Measurements from ENCODE around the gene FGR. TPM values are rescaled to one million over a fixed set of nuclear protein-coding genes. Genes with fewer than 3 reads are reported as not detected.
"Not testable (repeated sequence)": the region's sequence is repeated elsewhere in the genome, so short reads cannot be mapped to it uniquely, and the experiment has no call there.

FGR gene
- total RNA-seq, 1 experiment from 2014 or later = not detected

DNA sequence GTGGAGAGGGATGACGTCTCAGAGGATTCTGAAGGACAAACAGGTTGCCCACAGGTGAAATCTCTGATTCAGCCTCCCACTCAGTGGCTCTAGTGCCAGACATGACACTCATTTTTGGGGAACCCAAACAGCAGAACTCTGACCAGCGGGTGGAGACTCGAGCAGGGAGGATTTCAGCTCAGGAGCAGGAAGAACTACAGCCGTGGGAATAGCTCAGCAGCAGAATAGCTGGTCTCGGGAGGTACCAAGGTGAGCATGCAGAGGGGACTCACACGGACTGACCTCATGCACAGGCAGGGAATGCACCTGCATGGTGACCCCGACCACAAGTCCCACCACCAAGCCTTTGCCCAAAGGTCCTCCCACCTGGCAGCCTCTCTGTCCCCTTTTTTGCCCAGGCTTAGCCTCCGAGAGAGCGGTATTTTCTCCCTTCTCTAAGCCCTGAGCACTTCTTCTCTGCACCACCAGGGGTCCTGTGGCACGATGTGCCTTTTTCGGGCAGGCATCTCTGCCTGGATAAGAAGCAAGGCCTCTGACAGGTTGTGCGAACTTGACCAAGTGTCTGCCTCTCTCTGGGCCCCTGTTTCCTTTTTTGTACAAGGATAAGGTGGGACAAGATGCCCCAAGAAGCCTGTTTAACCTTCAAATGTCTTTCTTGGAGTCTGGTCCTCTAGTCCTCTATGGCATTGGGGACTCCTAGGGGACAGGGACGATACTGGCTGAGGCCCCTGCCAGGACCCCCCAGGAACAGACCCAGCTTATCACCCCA lies 8.8 kb upstream of the FGR start:
- in situ Hi-C loops (cut with HindIII; ENCODE audit: low pct_unique_long_range_greater_than_20kb, low sequenced_read_pairs) = no loop called here
- DNase-seq (ENCODE audit: low read depth) = no peak

DNA sequence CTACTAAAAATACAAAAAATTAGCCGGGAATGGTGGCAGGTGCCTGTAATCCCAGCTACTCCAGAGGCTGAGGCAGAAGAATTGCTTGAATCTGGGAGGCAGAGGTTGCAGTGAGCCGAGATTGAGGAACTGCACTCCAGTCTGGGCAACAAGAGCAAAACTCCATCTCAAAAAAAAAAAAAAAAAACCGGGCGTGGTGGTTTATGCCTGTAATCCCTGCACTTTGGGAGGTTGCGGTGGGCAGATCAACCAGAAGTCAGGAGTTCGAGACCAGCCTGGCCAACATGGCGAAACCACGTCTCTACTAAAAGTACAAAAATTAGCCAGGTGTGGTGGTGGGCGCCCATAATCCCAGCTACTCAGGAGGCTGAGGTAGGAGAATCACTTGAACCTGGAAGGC lies 5.5 kb upstream of the FGR start:
- DNase-seq (ENCODE audit: low read depth); in situ Hi-C loops (cut with HindIII; ENCODE audit: low pct_unique_long_range_greater_than_20kb, low sequenced_read_pairs): not testable (repeated sequence)

DNA sequence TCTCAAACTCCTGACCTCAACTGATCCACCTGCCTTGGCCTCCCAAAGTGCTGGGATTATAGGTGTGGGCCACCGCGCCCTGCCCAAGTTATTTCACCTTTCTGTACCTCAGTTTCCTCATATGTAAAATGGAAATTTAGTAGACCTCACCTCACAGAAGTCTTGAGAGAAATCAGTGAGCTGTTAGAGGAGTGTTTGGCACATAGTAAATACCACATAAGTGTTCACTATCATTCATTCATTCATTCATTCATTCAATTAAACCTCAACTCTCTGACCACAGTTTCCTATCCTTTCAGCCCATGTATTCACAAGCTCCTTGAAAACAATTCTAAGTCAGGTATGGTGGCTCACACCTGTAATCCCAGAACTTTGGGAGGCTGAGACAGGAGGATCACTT lies 3.8 kb upstream of the FGR start:
- in situ Hi-C loops (cut with HindIII; ENCODE audit: low pct_unique_long_range_greater_than_20kb, low sequenced_read_pairs) = no loop called here
- DNase-seq (ENCODE audit: low read depth) = no peak

DNA sequence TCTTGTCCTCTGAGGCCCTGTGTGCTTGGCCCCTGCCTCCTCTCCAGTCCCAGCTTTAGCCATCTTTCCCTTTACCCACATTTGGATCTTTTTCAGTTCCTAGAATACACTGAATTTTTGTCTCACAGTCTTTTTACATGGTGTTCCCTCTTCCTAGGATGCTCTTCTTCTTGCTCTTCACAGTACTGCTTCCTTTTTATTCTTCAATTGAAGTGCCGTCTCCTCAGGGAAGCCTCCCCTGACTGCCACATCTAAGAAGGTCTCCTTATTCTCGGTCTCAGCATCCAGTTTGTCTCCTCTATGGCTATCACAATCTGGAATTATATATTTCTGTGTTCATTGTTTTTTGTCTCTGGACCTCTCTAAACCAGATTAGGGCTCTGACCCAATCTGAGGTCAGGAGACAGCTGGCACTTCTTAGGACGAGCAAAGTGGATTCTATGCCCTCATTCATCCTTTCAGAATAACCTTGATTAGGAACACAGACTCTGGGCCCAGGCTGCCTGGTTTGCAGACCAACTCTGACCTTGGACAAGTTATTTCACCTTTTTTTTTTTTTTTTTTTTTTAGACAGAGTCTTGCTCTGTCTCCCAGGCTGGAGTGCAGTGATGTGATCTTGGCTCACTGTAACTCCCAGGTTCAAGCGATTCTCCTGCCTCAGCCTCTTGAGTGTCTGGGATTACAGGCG lies 3.2 kb upstream of the FGR start:
- no peak for DNase-seq (ENCODE audit: low read depth)
- in situ Hi-C loops (cut with HindIII; ENCODE audit: low pct_unique_long_range_greater_than_20kb, low sequenced_read_pairs) = no loop called here

DNA sequence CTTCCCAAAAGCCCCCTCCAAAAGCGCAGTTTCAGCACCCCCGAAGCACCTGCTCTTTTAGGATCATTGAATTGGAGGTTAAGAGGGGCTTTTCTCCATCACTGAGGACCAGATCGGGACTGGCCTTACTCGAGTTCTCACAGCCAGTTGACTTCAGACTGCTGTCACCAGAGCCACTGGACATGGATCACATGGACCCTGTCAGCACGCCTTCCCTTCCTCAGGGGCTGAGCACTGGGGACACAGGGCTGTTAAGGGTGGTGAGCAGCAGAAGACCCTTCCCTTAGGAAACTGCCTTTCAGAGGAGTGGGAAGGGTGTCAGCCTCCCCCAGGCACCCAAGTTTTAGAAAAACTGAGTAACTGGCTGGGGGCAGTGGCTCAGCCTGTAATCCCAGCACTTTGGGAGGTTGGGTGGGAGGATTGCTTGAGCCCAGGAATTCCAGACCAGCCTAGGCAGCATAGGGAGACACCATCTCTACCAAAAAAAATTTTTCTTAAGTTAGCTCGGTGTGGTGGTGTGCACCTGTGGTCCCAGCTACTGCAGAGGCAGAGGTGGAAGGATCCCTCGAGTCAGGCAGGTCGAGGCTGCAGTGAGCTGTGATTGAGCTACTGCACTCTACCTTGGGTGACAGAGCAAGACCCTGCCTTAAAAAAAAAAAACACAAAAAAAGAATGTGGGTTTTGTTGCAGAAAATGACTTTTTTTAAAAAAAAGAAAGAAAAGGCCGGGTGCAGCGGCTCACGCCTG lies 584 bp upstream of the FGR start:
- no peak for DNase-seq (ENCODE audit: low read depth)
- in situ Hi-C loops (cut with HindIII; ENCODE audit: low pct_unique_long_range_greater_than_20kb, low sequenced_read_pairs) = no loop called here

DNA sequence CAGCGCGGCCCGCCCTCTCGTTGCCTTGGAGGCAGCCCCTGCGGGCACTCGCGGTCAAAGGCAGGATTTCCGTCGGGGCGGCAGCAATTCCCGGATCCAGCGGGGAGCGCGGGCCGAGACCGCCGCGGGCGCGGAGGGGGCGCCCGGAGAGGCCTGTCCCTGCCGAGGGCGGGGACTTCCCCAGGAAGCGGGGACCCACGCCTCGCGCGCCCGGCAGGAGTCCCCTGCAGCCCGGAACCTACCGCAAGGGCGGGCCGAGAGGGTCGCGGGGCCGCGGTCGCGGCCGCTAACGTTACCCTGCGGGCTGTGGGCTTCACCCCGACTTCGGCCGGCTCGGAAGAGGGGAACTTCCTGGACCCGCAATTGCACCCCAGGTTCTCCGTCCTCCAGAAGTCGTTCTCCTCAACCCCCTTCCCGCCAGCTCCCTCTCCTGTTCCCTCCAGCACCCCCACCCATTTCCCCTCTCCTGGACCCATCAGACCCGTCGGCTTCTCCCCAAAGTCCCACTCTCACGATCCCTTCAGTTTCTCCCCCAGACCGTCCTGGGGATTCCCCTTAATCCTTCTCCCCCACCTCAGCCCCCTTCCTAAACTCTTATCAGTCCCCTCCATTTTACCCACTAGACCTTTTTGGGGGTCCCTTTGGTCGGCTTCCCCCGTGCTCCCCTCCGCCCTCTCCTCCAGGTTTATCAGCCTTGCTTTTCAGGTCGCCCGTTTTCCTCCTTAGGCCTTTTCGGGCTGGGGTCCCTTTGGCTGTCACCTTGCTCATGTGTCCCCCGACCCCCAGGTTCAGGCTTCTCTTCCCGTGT lies 604 bp downstream of the FGR start:
- no peak for DNase-seq (ENCODE audit: low read depth)
- in situ Hi-C loops (cut with HindIII; ENCODE audit: low pct_unique_long_range_greater_than_20kb, low sequenced_read_pairs) = no loop called here

DNA sequence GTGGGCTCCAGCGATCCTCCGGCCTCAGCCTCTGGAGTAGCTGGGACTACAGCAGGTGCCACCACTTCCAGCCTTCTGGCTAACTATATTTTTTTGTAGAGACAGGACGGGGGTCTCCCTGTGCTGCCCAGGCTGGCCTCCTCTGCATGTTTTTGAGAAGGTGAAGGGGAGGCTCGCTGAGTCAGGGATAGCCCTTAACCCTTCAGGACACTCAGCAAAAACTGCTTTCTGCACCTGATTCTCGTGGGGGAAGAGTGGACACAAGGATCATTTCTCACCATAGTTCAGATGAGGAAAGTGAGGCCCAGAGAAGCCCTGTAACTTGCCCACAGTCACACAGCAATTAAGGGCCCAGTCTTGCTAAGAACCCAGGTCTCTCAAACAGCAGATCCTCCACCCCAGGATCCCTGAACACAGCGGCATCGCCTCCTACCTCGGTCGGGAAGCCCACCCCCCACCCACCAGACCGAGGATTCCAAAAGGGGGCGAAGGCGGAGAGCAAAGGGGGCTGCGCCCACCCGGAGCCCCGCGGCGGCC lies 1.3 kb downstream of the FGR start:
- DNase-seq (ENCODE audit: low read depth) = no peak

DNA sequence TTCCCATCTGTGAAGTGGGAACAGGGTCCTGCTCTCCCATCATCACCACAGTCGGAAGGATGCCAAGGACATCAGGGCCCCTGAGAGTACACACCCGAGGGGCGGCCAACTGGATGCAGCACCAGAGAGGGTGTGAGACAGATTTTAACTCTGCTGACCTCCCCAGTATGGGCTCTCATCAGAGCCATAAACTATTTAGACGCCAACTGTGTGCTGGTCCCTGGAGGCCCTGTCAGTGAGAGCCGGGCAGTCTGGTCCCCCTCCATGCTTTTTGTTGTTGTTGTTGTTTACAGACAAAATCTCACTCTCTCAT lies 1.7 kb downstream of the FGR start:
- DNase-seq (ENCODE audit: low read depth) = no peak

More for the DNA sequence above, 1.3 kb downstream of the FGR start:
- in situ Hi-C loops (cut with HindIII; ENCODE audit: low pct_unique_long_range_greater_than_20kb, low sequenced_read_pairs) = no loop called here

DNA sequence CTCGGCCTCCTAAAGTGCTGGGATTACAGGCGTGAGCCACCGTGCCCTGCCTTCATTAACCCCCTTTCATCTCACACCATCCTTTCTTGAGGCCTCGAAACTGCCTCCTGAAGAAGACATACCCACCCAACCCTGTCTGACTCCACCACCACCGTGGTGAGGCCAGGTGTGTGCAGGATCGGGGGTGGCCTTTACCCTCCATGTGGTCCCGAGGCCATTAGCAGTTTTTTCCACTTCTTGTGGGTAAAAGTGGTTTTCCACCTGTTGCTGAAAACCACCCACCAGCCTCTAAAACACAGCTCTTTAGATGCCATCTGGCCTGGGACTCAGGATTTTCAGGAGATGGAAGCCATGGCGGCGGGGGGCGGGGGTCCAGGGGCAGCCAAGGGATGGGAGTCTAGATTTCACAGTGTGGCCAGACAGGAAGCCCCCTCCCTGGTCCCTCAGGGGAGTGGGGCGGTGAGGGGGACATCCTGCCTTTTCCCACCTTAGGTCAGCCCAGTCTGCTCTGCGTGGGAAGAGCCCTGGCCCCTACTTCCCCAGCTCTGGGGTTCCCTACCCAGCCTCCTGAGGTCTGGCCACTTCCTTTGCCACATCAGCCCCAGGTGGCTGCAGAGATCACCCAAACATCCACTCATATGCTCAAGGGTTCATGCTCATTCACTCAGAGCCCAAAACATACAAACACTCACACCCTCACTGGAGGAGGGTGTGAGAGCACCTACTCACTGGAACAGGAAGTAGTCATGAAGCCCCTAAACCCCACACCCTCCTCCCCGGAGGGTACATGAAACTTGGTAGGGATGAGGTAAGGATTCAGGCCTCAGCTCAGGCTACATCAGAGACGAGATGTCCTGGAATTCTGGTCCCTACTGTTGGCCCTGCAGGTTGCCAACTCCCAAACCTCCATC lies 2.3 kb downstream of the FGR start:
- DNase-seq (ENCODE audit: low read depth) = no peak
- in situ Hi-C loops (cut with HindIII; ENCODE audit: low pct_unique_long_range_greater_than_20kb, low sequenced_read_pairs) = no loop called here

More for the DNA sequence above, 1.7 kb downstream of the FGR start:
- in situ Hi-C loops (cut with HindIII; ENCODE audit: low pct_unique_long_range_greater_than_20kb, low sequenced_read_pairs) = no loop called here

DNA sequence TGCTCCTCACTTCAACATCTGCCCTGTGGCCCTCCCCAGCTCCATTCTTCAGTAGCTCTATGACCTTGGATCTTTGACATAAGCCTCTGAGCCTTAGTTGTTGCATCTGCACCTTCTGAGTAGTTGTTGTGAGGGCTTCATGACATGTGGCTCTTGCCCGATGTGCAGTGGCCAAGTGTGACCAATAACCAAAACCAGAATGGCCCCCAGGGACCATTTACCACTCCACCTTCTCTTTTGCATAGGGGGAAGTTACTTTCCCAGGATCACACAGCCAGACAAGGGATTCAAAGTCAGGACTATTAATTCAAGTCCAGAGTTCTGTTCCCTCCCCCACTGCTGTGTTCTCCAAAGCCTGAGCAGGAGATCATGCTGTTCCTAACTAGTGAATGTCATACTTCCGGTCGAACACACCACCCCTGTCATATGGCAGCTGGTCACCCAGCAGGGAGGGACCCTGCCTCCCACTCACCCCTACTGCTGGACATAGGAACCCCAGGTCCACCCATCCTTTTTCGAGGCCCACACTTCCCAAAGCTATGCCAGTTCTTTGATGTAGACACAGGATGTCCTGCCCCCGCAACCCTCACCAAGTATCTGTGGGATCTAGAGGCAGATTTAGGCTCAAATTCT lies 4.0 kb downstream of the FGR start:
- in situ Hi-C loops (cut with HindIII; ENCODE audit: low pct_unique_long_range_greater_than_20kb, low sequenced_read_pairs) = no loop called here
- no peak for DNase-seq (ENCODE audit: low read depth)

DNA sequence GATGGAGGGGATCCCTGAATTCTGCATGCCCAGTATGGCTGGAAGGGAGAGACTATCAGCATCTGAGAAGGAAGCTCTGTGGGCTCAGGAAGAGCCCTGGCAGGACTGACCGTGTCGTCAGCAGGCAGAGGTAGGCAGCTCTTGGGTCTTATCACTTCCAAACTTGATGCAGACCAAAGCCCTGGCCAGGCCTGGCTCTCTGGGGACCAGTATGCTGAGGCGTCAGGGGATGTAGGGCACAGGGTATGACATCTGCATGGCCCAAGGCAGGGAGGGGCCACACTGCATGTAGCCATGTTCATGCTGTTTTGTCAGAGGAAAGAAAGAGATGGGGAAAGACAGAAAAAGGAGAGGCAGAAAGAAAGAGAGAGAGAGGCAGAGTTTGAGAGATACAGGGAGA lies 6.3 kb downstream of the FGR start:
- DNase-seq (ENCODE audit: low read depth) = no peak
- in situ Hi-C loops (cut with HindIII; ENCODE audit: low pct_unique_long_range_greater_than_20kb, low sequenced_read_pairs) = no loop called here

DNA sequence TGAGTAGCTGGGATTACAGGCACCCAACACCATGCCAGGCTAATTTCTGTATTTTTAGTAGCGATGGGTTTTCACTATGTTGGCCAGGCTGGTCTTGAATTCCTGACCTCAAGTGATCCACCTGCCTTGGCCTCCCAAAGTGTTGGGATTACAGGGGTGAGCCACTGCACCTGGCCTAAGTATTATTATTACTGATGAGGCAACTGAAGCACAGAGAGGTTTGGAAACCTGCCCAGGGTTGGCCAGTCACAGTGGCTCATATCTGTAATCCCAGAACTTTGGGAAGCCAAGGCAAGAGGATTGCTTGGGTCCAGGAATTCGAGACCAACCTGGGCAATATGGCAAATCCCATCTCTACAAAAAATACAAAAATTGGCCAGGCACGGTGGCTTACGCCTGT lies 7.3 kb downstream of the FGR start:
- DNase-seq (ENCODE audit: low read depth); in situ Hi-C loops (cut with HindIII; ENCODE audit: low pct_unique_long_range_greater_than_20kb, low sequenced_read_pairs): not testable (repeated sequence)

DNA sequence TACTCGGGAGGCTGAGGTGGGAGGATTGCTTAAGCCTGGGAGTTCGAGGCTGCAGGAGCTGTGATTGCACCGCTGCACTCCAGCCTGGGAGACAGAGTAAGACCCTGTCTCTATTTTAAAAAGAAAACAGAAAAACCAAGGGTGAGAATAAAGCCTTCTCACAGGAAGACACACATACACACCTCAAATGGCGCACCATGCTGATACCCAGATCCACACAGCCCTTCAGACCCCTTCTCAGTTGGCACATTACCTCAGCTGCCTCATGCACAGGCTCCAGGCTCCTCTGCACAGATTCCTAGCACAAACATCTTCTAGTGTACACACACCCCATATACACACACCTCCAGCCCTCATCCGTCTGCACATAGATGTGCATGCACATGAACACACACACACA lies 7.9 kb downstream of the FGR start:
- no peak for DNase-seq (ENCODE audit: low read depth)
- in situ Hi-C loops (cut with HindIII; ENCODE audit: low pct_unique_long_range_greater_than_20kb, low sequenced_read_pairs) = no loop called here

DNA sequence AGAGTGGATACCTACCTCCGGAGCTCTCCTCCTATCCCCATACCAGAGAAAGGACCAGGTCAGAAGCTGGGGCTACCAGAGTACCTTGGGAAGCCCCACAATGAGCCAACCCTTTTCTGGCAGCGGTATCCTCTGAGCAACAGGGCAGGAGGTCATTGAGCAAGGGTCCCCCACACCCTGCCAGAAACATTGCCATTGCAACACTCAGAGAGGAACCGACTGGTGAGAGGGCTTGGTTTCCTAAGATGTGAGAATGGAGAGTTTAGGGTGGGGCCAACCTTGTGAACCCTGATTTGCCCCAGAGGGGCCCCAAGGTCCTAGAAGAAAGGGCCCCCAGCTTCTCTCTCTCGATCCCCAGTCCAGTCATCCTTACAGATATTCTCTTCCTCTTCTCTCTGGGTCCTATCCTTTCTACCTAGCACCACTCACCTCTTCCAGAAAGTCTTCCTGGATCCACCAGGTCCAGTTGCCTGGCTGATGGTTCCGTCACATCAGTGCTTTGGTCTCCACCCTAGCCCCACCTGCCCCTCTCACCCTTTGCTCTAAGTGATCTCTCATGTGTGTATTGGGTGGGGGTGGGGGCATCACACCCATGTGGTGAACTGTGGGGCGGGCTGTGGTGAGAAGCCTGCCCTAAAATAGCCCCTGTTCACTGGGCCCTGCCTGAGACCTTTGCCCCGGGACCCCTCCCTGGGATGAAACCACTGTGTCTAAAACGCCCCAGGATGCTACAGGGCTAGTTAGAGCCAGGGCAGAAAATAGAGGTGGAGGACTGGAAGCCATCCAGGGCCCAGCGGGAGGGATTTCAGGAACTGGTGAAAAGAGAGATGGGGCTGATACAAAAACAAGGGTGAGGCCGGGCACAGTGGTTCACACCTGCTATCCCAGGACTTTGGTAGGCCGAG lies 8.7 kb downstream of the FGR start:
- no peak for DNase-seq (ENCODE audit: low read depth)
- in situ Hi-C loops (cut with HindIII; ENCODE audit: low pct_unique_long_range_greater_than_20kb, low sequenced_read_pairs) = no loop called here

DNA sequence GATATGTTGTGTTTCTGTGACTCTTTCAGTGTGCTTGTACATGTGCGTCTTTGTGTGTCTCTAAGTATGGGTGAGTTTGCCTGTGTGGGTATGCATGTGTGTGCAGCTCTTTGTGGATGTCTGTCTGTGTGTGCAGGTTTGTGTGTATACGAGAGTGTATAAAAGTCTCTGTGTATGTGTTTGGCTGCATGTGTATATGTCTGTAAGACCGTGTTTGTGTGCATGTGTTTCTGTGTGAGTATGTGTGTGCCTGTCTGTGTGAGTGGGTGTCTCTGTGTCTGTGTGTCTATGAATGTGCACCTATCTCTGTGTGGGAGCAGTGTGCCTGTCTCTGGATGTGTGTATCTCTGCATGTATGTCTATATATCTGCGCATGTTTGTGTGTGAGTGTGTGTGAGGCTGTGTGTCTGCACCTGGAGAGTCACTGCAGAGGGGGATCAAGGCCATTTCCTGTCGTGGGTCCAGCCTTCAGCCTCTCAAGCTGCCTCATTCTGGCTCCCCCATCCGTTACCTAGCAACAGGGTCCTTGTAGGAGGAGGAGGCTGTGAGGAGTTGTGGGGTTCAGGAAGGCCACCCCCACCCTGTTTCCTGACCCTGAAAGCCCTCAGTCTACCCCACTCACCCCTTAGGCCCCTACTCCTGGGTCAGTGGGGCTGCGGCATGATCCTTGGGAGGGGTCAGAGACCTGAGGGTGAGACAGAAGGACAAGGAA lies 10.4 kb downstream of the FGR start:
- in situ Hi-C loops (cut with HindIII; ENCODE audit: low pct_unique_long_range_greater_than_20kb, low sequenced_read_pairs) = no loop called here
- no peak for DNase-seq (ENCODE audit: low read depth)
